ENCODE measurements around the gene MAVS.
A peak's percentile ranks its signal among the peaks of the same experiment; 100 is the strongest.
"Not testable (repeated sequence)": the region's sequence is repeated elsewhere in the genome, so short reads cannot be mapped to it uniquely, and the experiment has no call there.

MAVS gene

DNA sequence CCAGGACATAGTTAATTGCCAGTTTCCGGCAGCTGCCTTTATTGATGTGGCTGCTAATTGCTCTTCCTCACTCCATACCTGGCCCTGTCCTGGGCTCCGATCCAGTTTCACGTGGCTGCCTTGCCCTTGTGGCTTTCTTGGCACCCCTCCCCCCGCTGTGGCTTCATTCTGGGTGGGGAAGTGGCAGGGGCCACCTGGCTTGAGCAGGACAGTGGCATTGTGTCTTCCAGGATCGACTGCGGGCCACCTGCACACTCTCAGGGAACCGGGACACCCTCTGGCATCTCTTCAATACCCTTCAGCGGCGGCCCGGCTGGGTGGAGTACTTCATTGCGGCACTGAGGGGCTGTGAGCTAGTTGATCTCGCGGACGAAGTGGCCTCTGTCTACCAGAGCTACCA is 10.8 kb downstream of the MAVS start:
- no peak for DNase-seq

DNA sequence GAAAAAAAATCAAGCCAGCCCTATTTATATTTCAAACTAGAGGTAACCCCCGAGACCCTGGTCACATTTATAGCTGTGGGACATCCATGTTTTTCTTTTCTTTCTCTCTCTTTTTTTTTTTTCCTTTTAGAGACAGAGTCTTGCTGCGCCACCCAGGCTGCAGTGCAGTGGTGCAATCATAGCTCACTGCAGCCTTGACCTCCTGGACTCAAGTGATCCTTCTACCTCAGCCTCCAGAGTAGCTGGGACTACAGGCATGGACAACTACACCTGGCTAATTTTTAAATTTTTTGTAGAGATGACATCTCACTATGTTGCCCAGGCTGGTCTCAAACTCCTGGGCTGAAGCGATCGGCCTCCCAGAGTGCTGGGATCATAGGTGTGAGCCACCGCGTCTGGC is 12.1 kb downstream of the MAVS start:
- DNase-seq = no peak

DNA sequence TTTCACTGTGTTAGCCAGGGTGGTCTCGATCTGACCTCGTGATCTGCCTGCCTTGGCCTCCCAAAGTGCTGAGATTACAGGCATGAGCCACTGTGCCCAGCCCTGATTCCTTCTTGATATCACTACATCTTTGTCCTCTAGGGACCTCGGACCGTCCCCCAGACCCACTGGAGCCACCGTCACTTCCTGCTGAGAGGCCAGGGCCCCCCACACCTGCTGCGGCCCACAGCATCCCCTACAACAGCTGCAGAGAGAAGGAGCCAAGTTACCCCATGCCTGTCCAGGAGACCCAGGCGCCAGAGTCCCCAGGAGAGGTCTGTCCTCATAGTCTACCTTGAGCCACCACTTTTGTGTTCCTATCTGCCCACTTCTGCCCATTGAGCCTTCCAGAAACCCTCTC is 14.6 kb downstream of the MAVS start:
- no peak for DNase-seq

DNA sequence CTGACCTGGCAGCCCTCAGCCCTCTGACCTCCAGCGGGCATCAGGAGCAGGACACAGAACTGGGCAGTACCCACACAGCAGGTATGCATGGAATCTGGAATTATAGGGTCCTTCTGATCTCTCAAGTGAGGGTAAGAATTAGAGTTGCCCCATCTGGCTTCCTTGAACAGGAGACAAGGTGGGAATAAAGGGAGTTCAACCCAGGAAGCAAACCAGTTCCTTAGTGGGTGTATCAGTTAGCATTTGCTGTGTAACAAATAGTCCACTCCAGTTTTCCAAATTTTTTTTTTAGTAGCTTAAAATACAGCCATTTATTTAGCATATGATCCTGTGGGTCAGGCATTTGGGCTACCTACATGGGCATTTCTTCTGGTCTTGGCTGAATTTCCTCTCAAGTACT is 15.7 kb downstream of the MAVS start:
- no peak for DNase-seq

DNA sequence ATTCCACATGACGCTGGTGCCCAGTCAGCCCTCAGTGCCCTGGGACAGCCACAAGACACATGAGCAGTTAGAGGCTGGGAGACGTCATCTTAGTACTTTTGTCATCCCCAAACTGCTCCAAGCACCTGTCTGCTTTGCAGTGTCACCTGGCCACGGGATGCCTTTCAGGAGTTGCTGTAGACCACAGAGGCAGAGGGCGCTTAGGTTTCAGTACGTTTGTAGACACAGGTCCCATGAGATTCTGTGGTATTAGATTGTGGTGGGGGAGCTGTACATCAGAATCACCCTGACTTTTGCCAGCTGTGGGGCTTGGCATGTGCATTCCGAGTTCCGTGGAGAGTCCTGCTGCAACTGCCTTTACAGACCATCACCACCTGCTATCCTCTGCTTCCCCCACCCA is 16.7 kb downstream of the MAVS start:
- no peak for DNase-seq

DNA sequence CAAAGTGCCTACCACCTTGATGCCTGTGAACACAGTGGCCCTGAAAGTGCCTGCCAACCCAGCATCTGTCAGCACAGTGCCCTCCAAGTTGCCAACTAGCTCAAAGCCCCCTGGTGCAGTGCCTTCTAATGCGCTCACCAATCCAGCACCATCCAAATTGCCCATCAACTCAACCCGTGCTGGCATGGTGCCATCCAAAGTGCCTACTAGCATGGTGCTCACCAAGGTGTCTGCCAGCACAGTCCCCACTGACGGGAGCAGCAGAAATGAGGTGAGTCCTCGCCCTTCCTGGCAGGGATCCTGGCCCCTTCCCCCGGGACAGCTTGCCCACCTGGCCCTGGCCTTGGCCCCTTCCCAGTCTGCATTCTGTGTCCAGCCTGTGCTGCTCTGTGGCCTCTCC is 17.9 kb downstream of the MAVS start:
- DNase-seq = no peak

DNA sequence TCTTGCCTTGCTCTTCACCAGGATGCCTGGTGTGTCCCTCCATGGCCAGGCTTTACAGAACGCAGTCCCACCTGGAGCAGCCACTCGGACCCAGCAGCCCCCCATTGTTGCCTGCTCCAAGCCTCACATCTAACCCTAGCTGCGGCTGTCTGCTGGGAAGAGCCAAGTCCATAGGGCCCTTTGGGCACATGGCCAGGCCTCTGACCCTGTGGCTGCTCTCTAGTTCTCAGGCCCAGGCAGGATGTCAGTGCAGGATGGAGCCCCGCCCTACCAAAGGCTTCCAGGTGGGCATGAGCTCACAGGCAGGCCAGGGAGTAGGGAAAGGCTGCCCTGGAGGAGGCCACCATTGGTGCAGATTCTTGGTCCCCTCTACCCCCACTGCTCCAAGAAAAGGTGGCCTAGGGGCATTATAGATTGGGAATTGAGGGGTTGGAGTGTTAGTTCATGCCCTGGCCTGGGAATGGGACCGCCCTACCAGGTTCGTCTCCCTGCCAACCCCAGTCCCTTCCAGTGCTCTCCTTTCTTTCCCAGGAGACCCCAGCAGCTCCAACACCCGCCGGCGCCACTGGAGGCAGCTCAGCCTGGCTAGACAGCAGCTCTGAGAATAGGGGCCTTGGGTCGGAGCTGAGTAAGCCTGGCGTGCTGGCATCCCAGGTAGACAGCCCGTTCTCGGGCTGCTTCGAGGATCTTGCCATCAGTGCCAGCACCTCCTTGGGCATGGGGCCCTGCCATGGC is 18.7 kb downstream of the MAVS start:
- DNase-seq = no peak

DNA sequence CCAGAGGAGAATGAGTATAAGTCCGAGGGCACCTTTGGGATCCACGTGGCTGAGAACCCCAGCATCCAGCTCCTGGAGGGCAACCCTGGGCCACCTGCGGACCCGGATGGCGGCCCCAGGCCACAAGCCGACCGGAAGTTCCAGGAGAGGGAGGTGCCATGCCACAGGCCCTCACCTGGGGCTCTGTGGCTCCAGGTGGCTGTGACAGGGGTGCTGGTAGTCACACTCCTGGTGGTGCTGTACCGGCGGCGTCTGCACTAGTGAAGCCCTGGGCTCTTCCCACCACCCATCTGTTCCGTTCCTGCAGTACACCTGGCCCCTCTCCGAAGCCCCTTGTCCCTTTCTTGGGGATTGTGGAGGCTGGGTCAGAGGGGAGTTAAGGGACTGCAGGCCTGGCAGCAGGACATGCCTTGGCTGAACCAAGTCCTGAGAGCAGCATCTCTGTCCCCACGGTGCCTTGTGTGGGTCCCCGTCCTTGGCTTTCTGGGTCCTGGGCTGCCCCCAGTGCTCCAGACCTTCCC is 19.3 kb downstream of the MAVS start:
- DNase-seq = no peak

DNA sequence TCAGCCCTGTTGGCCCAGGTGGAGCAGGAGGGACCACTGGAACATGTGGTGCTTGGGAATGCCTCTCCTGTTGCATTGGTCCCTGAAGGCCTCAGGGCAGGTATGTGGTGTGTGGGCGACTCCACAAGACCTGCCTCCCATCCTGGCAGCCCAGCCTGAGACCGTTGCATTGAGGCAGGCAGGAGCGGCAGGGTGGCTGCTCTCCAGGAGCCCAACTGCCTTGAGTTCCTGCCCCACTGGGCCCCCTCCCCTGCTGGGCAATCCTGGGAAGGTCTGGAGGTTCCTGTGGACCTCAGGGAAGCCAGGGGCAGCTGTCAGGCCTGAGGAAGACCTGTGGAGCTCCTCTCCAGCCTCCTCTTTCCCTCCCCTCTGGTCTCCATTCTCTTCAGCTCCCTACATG is 19.8 kb downstream of the MAVS start:
- DNase-seq = no peak

DNA sequence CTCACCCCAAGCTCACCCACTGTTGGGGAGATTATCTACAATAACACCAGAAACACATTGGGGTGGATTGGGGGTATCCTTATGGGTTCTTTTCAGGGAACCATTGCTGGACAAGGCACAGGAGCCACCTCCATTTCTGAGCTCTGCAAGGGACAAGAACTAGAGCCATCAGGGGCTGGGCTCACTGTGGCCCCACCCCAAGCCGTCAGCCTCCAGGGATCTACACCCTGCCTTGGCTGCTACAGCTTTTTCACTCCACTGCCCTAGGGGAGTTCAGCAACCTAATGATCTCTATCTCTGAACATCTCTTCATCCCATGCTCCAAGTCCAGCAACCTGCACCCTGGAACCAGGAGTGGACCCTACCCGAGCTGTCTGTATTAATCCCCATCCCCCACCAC is 21.2 kb downstream of the MAVS start:
- no peak for DNase-seq

DNA sequence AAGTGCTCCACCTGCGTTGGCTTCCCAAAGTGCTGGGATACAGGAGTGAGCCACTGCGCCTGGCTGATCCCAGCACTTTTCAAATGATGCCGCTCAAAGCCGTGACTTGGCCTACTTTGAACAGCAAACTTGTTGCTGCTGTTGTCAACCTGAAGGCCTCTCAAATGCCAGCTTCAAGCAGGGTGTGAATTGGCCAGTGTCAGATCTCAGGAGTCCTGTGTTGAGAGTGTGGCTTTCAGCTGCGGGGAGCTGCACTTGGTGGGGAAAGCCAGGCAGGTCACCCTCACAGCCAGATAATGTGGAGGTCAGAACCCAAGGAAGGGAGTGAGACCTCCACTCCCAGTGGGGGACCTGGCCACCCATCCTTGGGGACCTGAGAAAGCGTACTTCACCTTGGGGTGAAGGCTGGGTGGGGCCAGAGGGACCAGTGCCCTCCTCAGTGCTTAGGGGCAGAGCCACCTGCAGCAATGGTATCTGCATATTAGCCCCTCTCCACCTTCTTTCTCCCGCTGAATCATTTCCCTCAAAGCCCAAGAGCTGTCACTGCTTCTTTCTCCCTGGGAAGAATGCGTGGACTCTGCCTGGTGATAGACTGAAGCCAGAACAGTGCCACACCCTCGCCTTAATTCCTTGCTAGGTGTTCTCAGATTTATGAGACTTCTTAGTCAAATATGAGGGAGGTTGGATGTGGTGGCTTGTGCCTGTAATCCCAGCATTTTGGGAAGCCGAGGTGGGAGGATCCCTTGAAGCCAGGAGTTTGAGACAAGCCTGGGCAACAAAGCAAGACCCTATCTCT is 23.4 kb downstream of the MAVS start:
- no peak for DNase-seq

DNA sequence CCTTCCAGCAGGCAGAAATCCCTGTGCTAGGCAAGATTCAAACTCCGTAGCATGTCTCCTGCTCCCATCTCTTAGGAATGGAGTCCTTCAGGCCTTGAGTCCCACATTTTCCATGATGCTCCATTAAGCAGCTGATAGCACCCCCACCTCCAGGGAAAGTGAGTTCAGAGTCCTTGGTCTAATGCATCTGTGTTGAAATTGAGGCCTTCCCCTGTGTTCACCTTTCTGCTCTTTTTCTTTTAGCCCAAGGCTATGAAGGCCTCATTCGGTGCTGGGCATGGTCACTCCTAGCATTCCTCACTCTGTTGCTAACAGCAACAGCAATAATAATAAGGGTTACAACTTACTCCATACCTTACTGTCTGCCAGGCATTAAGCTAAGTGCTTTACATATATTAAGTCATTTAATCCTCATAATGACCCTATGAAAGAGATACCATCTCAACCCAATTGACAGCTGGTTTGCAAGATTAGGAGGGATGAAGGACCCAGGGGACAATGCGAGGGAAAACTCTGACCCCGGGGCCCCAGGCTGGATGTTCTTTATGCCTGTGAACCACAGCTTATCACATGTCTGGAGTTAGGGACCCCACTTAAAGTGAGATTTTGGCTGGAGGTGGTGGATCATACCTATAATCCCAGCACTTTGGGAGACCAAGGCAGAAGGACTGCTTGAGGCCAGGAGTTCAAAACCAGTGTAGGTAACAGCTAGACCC is 25.1 kb downstream of the MAVS start:
- no peak for DNase-seq

DNA sequence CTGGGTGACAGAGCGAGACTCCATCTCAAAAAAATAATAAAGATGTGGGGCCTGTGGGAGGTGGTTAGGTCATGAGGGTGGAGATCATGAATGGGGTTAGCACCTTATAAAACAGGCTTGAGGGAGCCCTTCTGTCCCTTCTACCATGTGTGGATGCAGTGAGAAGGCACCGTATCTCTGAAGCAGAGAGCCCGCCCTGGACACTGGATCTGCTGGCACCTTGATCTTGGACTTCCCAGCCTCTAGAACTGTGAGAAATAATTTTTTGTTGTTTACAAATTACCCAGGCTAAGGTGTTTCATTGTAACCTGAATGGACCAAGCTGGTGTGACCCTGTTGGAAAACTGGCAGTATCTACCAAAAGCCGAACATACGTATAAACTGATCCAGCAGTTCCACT is 26.9 kb downstream of the MAVS start:
- no peak for DNase-seq

DNA sequence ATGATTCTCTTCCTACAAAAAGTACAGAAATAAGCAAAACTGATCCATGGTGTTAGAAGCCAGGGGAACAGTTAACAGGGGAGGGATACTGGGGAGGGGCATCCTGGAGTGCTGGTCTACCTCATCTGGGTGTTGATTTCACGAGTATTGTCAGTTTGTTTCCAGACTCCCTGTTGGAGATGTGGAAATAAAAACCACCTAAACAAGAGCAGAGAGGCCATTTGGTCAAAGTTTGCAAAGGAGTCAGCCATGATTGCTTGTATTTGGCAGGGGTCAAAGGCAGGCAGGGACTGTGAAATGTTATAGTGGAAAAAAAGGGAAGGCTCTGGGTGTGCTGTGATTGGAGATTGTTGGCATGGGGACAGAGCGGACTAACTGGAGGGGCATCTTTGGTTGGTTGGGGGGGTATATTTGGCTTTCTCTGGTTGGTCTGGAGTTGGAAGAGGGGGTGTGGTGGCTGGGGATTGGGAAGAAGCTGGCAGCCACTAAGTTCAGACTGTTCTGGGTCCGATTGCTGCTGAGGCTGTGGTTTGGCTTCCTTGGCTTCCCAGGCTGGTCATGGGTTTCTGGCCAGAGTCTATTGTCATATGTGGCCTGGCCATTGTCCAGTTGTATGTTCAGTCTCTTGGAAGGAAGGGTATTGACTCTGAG is 27.7 kb downstream of the MAVS start:
- DNase-seq = no peak

DNA sequence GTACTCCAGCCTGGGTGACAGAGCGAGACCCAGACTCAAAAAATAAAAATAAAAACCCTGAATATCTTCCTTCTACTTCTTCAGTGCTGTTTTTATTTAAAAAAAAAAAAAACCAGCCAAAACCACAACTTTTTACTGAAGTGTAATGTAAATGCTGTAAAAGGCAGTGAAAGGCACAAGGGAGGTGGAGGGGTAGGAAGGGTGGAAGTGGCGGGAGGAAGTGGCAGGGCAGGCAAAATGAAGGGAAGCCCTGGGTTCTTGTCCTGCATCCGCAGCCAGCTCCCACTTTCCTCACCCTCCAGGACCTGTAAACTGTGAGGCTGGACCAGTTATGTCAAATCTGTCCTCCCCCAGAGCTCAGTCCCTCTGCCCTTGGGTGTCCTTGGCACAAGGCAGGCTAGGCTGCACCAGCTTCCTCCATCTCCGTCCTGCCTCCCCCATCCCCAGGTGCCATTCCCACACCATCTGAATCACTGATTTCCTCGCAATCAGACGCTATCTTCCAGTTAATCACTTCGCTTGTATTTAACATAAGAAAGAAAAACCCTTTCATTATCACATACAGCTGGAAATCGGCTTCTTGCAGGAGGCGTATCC is 28.8 kb downstream of the MAVS start:
- DNase-seq = no peak

DNA sequence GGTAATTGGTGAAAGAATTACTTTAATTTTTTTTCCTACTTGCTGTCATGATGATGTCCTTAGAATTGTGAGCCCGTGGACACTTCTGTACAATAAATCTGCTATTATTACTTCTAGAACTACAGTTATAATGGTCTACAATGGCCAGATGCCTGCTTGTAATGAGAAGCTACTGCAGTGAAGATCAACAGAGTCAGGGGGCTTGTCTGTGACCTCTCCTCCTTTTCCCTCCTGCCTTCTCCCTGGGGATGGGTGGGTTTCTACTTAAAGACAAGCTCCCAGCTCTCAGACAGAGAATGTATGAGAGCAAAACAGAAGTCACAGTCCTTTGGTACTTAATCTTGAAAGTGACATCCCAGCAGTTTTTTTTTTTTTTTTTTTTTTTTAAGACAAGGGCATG is 29.4 kb downstream of the MAVS start:
- DNase-seq = no peak

DNA sequence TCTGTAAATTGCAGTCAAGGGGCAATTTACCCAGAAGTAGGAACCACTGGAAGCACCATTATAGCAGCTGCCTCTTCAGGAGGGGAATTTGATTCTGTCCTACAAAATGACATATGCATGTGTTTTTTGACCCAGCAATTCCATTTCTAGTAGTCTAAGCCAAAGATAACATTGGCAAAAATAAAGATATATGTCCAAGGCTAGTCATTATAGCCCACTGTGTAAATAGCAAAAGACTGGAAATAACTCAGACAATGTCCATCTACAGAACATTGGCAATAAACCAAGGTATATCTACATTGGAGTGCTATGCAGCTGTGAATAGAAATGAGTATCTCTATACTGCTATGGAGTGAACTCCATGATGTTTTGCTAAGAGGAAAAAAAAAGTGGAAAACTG is 30.0 kb downstream of the MAVS start:
- DNase-seq = no peak

DNA sequence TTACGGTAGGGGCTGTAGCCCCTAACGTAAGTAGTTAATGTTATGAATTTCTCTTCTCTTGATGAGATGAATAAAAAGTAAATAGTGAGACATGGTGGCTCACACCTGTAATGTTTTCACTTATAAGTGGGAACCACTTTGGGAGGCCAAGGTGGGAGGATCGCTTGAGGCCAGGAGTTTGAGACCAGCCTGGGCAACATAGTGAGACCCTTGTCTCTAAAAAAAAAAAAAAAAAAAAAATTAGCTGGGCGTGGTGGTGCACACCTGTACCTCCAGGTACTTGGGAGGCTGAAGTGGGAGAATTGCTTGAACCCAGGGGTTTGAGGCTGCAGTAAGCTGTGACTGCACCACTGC is 32.3 kb downstream of the MAVS start:
- DNase-seq = not testable (repeated sequence)

DNA sequence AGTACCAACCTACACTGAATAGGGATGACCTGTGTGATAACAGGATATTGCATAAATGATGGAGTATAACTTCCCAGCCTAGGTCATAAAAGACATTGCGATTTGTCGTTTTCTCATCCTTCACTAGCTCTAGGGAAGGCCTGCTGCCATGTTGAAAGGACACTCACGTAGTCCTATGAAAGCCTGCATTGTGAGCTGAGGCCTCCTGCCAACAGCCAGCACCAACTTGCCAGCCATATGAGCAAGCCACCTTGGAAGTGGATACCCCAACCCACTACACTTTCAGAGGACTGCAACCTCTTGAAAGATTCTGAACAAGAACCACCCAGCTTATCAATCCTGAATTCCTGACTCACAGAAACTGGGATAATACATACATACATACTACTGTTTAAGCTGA is 39.1 kb downstream of the MAVS start:
- DNase-seq = no peak

DNA sequence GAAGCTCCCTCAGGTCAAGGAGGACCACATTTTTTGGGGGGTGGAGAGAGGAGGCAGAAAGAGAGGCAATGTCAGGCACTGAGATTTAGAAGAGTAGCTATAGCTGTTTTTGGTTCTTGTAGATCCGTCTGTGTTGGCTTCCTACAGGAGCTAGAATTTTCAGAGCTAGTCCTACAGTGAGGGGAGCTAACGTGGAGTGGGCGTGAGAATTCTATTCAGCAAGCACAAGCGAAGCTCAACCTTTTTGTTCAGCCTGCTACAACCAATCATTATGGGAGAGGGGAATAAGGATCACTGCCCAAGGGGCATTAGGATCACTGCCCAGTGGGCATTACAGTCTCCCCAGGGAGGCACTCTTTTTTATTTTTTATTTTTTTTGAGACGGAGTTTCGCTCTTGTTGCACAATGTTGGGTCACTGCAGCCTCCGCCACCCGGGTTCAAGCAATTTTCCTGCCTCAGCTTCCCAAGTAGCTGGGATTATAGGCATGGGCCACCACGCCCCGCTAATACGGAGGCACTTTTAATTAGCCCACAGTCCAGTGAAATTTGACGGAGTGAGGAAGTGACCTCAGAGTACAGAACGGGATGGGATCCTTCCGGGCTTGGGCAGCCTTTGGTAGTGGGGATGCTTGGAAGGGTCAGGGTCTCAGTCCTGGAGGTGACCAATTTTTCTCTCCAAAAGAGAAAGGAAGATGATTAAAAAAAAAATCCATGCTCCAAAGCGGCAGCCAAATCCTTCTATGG is 41.4 kb downstream of the MAVS start:
- DNase-seq = no peak

DNA sequence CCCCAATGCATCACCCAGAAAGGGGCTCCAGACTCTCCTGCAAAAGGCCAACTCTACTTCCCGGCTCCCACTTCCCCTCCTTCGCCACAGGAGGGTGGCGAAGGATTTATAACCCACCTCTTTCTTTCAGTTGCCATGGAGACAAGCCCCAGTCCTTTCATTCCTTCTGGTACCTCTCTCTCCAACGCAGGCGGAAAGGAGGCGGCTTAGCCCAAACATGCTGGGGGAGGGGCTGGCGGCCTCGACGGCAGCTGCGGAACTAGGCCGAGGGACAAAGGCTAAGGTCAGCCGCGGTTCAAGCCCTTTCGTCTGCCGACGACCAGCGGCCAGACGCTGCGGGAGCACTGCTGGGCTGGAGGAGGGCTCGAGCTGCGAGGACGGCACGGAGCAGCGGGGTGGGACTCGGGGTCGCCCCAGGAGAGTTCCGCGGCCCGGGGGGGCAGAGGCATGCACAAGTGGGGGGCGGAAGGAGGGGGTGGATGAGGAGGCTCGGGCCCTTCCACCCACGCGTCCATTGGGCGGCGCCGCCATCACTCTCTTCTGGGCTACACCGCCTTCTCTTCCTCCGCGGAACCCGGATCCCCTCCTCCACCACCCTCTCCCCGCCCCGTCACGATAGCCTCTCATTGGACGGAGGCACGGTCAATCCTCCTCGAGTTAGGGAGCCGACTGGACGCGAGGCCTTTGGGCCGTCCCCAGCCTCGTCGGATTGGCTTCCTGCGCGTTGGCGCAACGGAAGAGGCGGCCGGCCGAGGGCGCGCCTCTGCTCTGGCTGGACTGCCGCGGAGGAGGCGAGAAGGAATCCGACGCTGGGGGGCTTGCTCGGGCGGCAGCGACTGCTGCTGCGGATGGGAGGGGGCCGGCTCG is 42.2 kb downstream of the MAVS start, which contains the start of gene PANK2:
Gene PANK2, plus strand, starts transcription at position 766 of the 867 bp plus-strand sequence.
- peak; percentile 99 for DNase-seq
